ENCODE results near the gene ZNF235.

DNA sequence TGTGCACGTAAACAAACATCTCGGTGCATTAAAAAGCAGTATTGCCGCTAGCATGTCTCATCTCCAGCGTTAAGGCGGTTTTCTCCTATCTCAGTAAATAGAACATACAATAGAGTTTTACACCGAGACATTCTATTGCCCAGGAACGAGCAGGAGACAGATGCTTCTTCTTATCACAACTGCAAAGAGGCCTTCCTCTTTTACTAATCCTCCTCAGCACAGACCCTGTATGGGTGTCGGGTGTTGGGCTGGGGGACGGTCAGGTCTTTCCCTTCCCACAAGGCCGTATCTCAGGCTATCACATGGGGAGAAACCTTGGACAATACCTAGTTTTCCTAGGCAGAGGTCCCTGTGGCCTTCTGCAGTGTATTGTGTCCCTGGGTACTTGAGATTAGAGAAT lies 23.9 kb downstream of the ZNF235 start:
- TF ChIP-seq, protein P1, sequence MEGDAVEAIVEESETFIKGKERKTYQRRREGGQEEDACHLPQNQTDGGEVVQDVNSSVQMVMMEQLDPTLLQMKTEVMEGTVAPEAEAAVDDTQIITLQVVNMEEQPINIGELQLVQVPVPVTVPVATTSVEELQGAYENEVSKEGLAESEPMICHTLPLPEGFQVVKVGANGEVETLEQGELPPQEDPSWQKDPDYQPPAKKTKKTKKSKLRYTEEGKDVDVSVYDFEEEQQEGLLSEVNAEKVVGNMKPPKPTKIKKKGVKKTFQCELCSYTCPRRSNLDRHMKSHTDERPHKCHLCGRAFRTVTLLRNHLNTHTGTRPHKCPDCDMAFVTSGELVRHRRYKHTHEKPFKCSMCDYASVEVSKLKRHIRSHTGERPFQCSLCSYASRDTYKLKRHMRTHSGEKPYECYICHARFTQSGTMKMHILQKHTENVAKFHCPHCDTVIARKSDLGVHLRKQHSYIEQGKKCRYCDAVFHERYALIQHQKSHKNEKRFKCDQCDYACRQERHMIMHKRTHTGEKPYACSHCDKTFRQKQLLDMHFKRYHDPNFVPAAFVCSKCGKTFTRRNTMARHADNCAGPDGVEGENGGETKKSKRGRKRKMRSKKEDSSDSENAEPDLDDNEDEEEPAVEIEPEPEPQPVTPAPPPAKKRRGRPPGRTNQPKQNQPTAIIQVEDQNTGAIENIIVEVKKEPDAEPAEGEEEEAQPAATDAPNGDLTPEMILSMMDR (IDR thresholded peaks at IDR 0.05) = no peak
- TF ChIP-seq EZH2 (IDR thresholded peaks at IDR 0.05) = no peak
